ENCODE results near the gene PABPN1. TPM values are rescaled to one million over a fixed set of nuclear protein-coding genes. Genes with fewer than 3 reads are reported as not detected.
A peak's percentile ranks its signal among the peaks of the same experiment; 100 is the strongest.

Gene PABPN1
- total RNA-seq, 1 donor from 2014 or later: 40.7 TPM

DNA sequence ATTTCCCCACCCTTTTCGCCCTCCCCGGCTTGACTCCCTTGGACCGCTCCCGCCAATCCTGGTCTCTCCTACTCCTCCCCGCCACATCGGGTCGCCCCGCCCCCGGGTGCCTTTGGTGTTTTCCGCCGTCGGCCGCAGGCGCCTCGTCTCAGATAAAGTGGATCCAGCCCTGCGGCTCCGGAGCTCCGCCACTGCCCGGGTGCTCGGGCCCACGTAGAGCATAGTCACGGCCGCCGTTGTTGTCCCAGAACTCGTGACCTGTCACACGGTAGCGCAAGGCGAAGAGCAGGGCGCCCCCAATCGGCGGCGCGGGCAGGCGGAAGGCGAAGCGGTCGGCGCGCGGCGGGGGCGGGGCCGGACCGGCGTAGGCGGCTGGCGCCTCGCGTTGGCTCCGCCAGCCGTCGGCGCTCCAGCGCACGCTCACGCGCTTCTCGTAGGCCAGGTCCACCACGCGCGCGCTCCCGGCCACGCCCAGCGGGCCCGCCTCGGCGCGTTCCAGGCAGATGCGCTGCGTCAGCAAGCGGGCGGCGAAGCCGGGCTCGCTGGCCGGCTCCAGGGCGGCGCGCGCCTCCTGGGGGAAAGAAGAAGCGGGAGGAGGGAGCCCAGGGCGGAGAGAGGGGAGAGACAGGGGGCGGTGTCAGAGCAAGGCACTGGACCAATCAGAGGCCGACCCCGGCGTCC lies 19.8 kb upstream of the PABPN1 start:
- Histone ChIP-seq H3K4me3 (ENCODE audit: low read length in 3 of 3) (peak overlapping the region; percentile 88 to 94 (median 90)), H3K9me3 (ENCODE audit: control insufficient read depth in 3 of 3, low read length in 3 of 3) (no peaks in the 10 kb centered on the region), H3K36me3 (ENCODE audit: control insufficient read depth in 3 of 3, insufficient read depth in 3 of 3, low read length in 3 of 3) (peaks cover 15 to 21% (median 16%) of the 10 kb centered on the region in 3 donors), H3K4me1 (ENCODE audit: control insufficient read depth in 3 of 3, insufficient read depth in 3 of 3, low read length in 3 of 3) (peaks cover 24 to 37% (median 28%) of the 10 kb centered on the region in 3 donors), H3K27ac (ENCODE audit: low read depth, low read length) (peak overlapping the region; percentile 97), H3K27me3 (ENCODE audit: control insufficient read depth in 3 of 3, insufficient read depth in 3 of 3, low read length in 3 of 3) (no peaks in the 10 kb centered on the region), H3K9ac (ENCODE audit: low read depth in 1 of 3, low read length in 3 of 3) (peak overlapping the region; percentile 91 to 98 (median 96))

DNA sequence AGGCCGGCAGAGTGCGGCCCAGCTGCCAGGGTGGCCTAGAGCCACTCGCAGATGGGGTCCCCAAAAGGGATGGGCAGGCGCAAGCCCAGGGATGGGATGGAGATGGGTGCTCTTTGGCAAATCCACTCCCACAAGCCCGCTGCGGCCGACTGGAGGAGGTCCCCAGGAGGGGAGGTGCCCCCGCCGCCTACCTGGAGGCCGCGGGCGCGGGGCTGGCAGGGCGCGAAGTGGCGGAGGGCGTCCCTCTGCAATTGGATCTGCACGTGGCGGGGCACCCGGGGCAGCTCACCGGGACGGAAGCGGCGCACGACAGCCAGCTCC lies 19.3 kb upstream of the PABPN1 start:
- Histone ChIP-seq H3K36me3 (ENCODE audit: control insufficient read depth in 3 of 3, insufficient read depth in 3 of 3, low read length in 3 of 3) (peaks cover 12 to 19% (median 13%) of the 10 kb centered on the region in 3 donors), H3K27ac (ENCODE audit: low read depth, low read length) (peak overlapping the region; percentile 97), H3K4me1 (ENCODE audit: control insufficient read depth in 3 of 3, insufficient read depth in 3 of 3, low read length in 3 of 3) (peaks cover 27 to 42% (median 29%) of the 10 kb centered on the region in 3 donors), H3K9me3 (ENCODE audit: control insufficient read depth in 3 of 3, low read length in 3 of 3) (no peaks in the 10 kb centered on the region), H3K27me3 (ENCODE audit: control insufficient read depth in 3 of 3, insufficient read depth in 3 of 3, low read length in 3 of 3) (no peaks in the 10 kb centered on the region), H3K4me3 (ENCODE audit: low read length in 3 of 3) (peak overlapping the region; percentile 88 to 94 (median 90)), H3K9ac (ENCODE audit: low read depth in 1 of 3, low read length in 3 of 3) (peak overlapping the region; percentile 91 to 98 (median 96))

DNA sequence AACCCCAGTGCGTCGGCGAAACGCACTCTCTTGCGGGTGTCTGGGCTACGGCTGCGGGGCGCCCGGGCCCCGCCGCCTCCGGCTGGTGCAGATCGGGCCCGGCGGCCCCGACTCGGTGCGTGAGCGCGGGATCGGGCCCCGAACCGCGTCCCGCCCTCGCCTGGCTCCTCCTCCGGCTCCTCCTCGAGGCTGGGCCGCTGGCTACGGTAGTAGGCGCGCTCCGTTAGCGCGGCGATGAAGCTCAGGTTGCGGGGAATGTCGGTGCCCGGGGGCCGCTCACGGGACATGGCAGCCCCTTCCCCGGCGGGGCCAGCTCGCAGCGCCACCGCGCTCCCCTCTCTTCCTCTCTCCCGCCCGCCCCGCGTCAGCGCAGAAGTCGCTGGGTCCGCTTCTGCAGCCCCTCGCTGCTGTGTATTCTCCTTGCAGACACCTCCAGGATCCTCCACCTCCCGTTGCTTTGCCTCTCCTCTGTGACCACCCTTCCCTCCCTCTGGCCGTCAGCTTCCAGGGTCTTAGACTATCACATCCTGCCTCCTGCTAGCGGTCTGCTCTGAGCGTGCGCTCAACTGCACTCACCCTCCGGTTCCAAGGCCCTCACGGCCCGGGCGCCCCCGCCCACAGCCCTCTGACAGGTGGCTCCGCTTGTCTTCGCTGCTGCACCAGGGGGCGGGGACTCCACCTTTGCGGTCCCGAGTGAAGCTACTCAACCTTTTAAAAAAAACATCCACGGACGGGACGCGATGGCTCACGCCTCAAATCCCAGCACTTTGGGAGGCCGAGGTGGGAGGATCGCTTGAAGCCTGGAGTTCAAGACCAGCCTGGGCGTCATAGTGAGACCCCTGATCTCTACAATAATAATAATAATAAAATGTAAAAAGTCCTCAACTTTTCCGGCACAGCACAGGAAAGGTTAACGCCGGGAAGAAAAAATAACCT lies 18.7 kb upstream of the PABPN1 start, which contains the start of gene PPP1R3E:
TSS of gene PPP1R3E (minus strand) at position 570 of the 936 bp plus-strand sequence. CDS start at position 287, 283 bp downstream.
- H3K9me3 ChIP-seq (ENCODE audit: control insufficient read depth in 3 of 3, low read length in 3 of 3): no peaks in the 10 kb centered on the region
- H3K4me1 ChIP-seq (ENCODE audit: control insufficient read depth in 3 of 3, insufficient read depth in 3 of 3, low read length in 3 of 3): peaks cover 33 to 48% (median 36%) of the 10 kb centered on the region in 3 donors
- H3K27ac ChIP-seq (ENCODE audit: low read depth, low read length): peak within 1 kb of the TSS; percentile 97
- H3K4me3 ChIP-seq (ENCODE audit: low read length in 3 of 3): peak within 1 kb of the TSS; percentile 88 to 94 (median 90)
- peak within 1 kb of the TSS; percentile 91 to 98 (median 96) for H3K9ac ChIP-seq (ENCODE audit: low read depth in 1 of 3, low read length in 3 of 3)
- H3K36me3 ChIP-seq (ENCODE audit: control insufficient read depth in 3 of 3, insufficient read depth in 3 of 3, low read length in 3 of 3): peaks cover 10 to 12% (median 11%) of the 10 kb centered on the region in 3 donors
- H3K27me3 ChIP-seq (ENCODE audit: control insufficient read depth in 3 of 3, insufficient read depth in 3 of 3, low read length in 3 of 3): no peaks in the 10 kb centered on the region

DNA sequence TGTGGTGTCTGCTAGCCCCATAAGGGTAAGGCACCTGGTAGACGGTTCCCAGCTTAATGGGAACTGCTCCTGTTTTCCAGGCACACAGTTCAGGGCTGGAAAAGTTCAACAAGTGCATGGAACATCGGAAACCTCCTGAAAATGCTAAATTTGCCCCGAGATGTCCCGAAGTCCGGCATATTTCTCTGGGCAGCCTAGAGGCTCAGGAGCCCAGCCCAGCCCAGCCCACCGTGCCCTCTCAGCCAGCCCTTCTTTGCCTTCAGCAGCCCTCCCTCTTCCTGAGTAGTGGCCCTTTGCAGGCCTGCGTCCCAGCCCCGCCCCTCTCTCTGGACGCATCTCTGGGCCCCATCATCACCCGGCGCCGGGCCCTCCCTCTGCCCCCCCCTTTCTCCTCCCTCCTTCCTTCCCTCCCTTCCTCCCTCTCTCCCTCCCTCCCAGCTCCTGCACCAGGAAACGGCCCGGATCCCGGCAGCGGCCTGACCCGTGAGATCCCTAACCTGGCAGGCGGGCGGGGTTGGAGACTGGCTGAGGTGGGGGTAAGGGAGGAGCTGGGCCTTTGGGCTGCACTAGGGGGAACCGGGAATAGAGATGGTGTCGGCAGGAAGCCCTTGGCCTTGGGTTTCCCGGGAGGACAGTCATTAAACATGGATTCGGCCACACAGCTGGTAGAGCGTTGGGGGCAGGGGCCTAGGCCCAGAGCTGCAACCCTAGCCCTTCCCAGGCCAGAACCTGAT lies 14.7 kb upstream of the PABPN1 start, which contains the start of gene BCL2L2:
TSS of gene BCL2L2 (plus strand) at position 422 of the 734 bp plus-strand sequence. CDS start 935 bp downstream, outside the sequence.
- Histone ChIP-seq H3K27ac (ENCODE audit: low read depth, low read length) (peak within 1 kb of the TSS; percentile 88), H3K27me3 (ENCODE audit: control insufficient read depth in 3 of 3, insufficient read depth in 3 of 3, low read length in 3 of 3) (no peaks in the 10 kb centered on the region), H3K36me3 (ENCODE audit: control insufficient read depth in 3 of 3, insufficient read depth in 3 of 3, low read length in 3 of 3) (peaks cover 21 to 34% (median 22%) of the 10 kb centered on the region in 3 donors), H3K4me3 (ENCODE audit: low read length in 3 of 3) (peak within 1 kb of the TSS; percentile 83 to 96 (median 94)), H3K9ac (ENCODE audit: low read depth in 1 of 3, low read length in 3 of 3) (peak within 1 kb of the TSS; percentile 90 to 98 (median 97)), H3K9me3 (ENCODE audit: control insufficient read depth in 3 of 3, low read length in 3 of 3) (no peaks in the 10 kb centered on the region), H3K4me1 (ENCODE audit: control insufficient read depth in 3 of 3, insufficient read depth in 3 of 3, low read length in 3 of 3) (peaks cover 31 to 45% (median 33%) of the 10 kb centered on the region in 3 donors)

DNA sequence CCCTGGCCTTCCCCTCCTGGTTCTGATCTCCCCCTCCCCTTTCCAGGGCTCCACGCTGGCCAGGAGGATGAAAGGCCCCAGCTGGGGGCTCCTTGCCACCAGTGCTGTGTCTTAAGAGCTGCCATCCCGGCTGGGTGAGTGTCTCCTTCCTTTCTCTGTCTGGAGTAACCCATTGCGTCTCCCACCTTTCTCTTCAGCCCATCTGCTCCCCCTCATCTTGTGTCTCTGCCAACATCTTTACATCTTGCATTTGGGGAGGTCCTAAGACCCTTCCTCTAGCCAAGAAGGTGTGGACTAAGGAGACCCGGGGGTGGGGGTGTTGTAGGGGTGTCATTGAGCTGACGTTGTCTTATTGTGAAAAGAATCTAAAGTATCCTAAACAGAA lies 14.1 kb upstream of the PABPN1 start:
- Histone ChIP-seq H3K9me3 (ENCODE audit: control insufficient read depth in 3 of 3, low read length in 3 of 3) (no peaks in the 10 kb centered on the region), H3K36me3 (ENCODE audit: control insufficient read depth in 3 of 3, insufficient read depth in 3 of 3, low read length in 3 of 3) (peaks cover 21 to 34% (median 22%) of the 10 kb centered on the region in 3 donors), H3K9ac (ENCODE audit: low read depth in 1 of 3, low read length in 3 of 3) (peak overlapping the region; percentile 90 to 98 (median 97)), H3K4me1 (ENCODE audit: control insufficient read depth in 3 of 3, insufficient read depth in 3 of 3, low read length in 3 of 3) (peaks cover 31 to 45% (median 33%) of the 10 kb centered on the region in 3 donors), H3K4me3 (ENCODE audit: low read length in 3 of 3) (peak overlapping the region; percentile 83 to 96 (median 94)), H3K27me3 (ENCODE audit: control insufficient read depth in 3 of 3, insufficient read depth in 3 of 3, low read length in 3 of 3) (no peaks in the 10 kb centered on the region), H3K27ac (ENCODE audit: low read depth, low read length) (peak overlapping the region; percentile 88)

DNA sequence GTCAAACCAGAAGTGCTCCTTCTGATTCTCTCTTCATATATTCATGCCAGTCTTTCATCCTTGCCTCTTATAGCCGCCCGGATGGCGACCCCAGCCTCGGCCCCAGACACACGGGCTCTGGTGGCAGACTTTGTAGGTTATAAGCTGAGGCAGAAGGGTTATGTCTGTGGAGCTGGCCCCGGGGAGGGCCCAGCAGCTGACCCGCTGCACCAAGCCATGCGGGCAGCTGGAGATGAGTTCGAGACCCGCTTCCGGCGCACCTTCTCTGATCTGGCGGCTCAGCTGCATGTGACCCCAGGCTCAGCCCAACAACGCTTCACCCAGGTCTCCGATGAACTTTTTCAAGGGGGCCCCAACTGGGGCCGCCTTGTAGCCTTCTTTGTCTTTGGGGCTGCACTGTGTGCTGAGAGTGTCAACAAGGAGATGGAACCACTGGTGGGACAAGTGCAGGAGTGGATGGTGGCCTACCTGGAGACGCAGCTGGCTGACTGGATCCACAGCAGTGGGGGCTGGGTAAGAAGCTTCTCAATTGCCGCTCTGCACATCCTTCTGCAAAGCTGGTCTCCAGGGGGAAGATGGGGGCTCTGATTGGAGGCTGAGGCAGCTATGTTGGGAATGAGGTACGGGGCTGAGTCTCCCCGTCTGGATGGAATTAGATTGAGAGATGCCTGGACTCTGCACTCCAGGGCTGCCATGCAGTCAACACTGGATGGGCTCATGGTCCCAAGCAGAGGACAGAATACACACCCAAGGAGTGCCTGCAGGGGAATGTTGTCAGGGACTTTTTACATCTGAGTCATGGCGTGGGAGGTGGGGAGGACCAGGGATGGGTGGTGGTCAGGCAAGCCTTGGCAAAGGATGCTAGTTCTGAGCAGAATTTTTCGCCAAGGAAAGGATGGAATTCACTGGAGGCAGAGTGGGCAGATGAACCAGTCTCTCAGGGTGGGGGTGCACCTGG lies 13.3 kb upstream of the PABPN1 start:
- Histone ChIP-seq H3K27ac (ENCODE audit: low read depth, low read length) (peak overlapping the region; percentile 88), H3K27me3 (ENCODE audit: control insufficient read depth in 3 of 3, insufficient read depth in 3 of 3, low read length in 3 of 3) (no peaks in the 10 kb centered on the region), H3K9me3 (ENCODE audit: control insufficient read depth in 3 of 3, low read length in 3 of 3) (no peaks in the 10 kb centered on the region), H3K9ac (ENCODE audit: low read depth in 1 of 3, low read length in 3 of 3) (peak overlapping the region; percentile 90 to 98 (median 97)), H3K36me3 (ENCODE audit: control insufficient read depth in 3 of 3, insufficient read depth in 3 of 3, low read length in 3 of 3) (peaks cover 21 to 34% (median 22%) of the 10 kb centered on the region in 3 donors), H3K4me3 (ENCODE audit: low read length in 3 of 3) (peak overlapping the region; percentile 83 to 96 (median 94)), H3K4me1 (ENCODE audit: control insufficient read depth in 3 of 3, insufficient read depth in 3 of 3, low read length in 3 of 3) (peaks cover 30 to 41% (median 31%) of the 10 kb centered on the region in 3 donors)

DNA sequence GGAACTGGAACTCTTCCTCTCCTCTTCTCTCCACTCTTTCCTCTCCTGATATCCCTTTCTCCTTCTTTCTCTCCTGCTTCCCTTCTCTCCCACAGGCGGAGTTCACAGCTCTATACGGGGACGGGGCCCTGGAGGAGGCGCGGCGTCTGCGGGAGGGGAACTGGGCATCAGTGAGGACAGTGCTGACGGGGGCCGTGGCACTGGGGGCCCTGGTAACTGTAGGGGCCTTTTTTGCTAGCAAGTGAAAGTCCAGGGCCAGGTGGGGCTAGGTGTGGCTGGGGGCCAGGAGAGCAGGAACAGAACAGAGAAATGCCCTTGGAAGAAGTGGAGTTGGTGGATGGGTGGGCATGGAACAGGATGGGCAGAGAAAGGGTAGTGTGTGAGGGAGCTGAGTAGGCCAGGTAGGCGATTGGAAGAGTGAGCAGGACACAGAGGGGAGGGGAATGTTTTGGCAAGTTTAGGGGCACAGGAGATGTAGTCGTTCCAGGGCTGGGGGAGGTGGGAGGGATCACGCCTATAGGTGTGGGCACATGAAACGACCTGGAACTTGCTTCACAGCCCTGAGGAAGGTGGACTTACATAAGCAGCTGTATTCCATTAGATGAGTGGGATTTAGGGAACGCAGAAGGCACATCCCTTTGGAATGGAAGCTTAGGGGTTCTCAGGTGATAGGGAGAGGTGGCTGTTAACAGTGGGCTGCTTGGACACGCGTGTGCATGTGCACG lies 12.4 kb upstream of the PABPN1 start:
- Histone ChIP-seq H3K27ac (ENCODE audit: low read depth, low read length) (no peak overlapping the region), H3K36me3 (ENCODE audit: control insufficient read depth in 3 of 3, insufficient read depth in 3 of 3, low read length in 3 of 3) (peaks cover 21 to 34% (median 22%) of the 10 kb centered on the region in 3 donors), H3K4me3 (ENCODE audit: low read length in 3 of 3) (no peak overlapping the region), H3K27me3 (ENCODE audit: control insufficient read depth in 3 of 3, insufficient read depth in 3 of 3, low read length in 3 of 3) (no peaks in the 10 kb centered on the region), H3K4me1 (ENCODE audit: control insufficient read depth in 3 of 3, insufficient read depth in 3 of 3, low read length in 3 of 3) (peaks cover 30 to 41% (median 31%) of the 10 kb centered on the region in 3 donors), H3K9ac (ENCODE audit: low read depth in 1 of 3, low read length in 3 of 3) (peak overlapping the region in 1 of 3 donors; percentile 23), H3K9me3 (ENCODE audit: control insufficient read depth in 3 of 3, low read length in 3 of 3) (no peaks in the 10 kb centered on the region)

DNA sequence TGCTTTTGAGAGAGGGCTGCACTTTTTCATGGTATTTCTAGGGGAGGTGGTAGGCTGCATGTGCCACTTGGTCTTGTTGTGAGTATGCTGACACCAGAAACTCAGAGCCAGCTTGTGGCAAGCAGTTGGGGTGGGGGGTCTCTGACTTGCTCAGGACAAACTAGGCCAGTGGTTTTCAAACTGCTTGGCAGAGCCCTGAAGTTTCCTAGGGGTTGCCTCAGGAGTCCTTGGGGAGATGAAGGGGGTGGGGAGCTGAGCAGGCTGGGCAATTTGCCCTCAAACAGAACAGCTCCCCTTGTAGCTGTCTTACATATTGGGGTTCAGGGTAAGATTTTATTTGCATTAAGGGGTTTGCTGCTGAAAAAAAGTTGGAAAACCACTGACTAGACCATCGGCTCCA lies 10.7 kb upstream of the PABPN1 start:
- Histone ChIP-seq H3K9me3 (ENCODE audit: control insufficient read depth in 3 of 3, low read length in 3 of 3) (no peaks in the 10 kb centered on the region), H3K36me3 (ENCODE audit: control insufficient read depth in 3 of 3, insufficient read depth in 3 of 3, low read length in 3 of 3) (peaks cover 21 to 34% (median 22%) of the 10 kb centered on the region in 3 donors), H3K4me3 (ENCODE audit: low read length in 3 of 3) (no peak overlapping the region), H3K9ac (ENCODE audit: low read depth in 1 of 3, low read length in 3 of 3) (peak overlapping the region in 1 of 3 donors; percentile 40), H3K27me3 (ENCODE audit: control insufficient read depth in 3 of 3, insufficient read depth in 3 of 3, low read length in 3 of 3) (no peaks in the 10 kb centered on the region), H3K4me1 (ENCODE audit: control insufficient read depth in 3 of 3, insufficient read depth in 3 of 3, low read length in 3 of 3) (peaks cover 29 to 40% (median 31%) of the 10 kb centered on the region in 3 donors), H3K27ac (ENCODE audit: low read depth, low read length) (no peak overlapping the region)
